HG02938 (cell line): Measurements from ENCODE around the gene PPAT.
A peak's percentile ranks its signal among the peaks of the same experiment; 100 is the strongest.

Experiments used
- ATAC-seq: cut with Tn5 transposase; IDR thresholded peaks from one replicate; pipeline ENCODE4 v1.9.1; 2021; ENCODE audit warnings: mild to moderate bottlenecking, moderate library complexity; ENCODE audit not compliant: unreplicated experiment

The PPAT gene

GRCh38 chr4:56434599-56435139, 746 bp downstream of the PPAT start:
- peak; percentile 12 for ATAC-seq

GRCh38 chr4:56433280-56433679, 2.1 kb downstream of the PPAT start:
- no peak for ATAC-seq

- ATAC-seq: no peak
These were observed 5.2 kb downstream of the PPAT start for GRCh38 chr4:56430203-56430602.

- ATAC-seq: no peak
These were observed 8.2 kb downstream of the PPAT start for GRCh38 chr4:56427179-56427578.

GRCh38 chr4:56426273-56426672, 9.1 kb downstream of the PPAT start:
- ATAC-seq: peak; percentile 95

- ATAC-seq: no peak
These were observed 9.9 kb downstream of the PPAT start for GRCh38 chr4:56425518-56425917.

GRCh38 chr4:56424697-56425514, 10.5 kb downstream of the PPAT start:
- no peak for ATAC-seq

- no peak for ATAC-seq
These were observed 11.2 kb downstream of the PPAT start for GRCh38 chr4:56424176-56424575.

- no peak for ATAC-seq
These were observed 18.0 kb downstream of the PPAT start for GRCh38 chr4:56417396-56417795.

- ATAC-seq: no peak
These were observed 19.1 kb downstream of the PPAT start for GRCh38 chr4:56416349-56416748.

- ATAC-seq: no peak
These were observed 21.2 kb downstream of the PPAT start for GRCh38 chr4:56414135-56414670.

GRCh38 chr4:56410247-56411062, 25.0 kb downstream of the PPAT start:
- ATAC-seq: peak; percentile 54

GRCh38 chr4:56409511-56410090, 25.8 kb downstream of the PPAT start:
- no peak for ATAC-seq

GRCh38 chr4:56408978-56409377, 26.4 kb downstream of the PPAT start:
- ATAC-seq: no peak

- no peak for ATAC-seq
These were observed 29.3 kb downstream of the PPAT start for GRCh38 chr4:56406151-56406550.

GRCh38 chr4:56405016-56405415, 30.4 kb downstream of the PPAT start:
- no peak for ATAC-seq

- ATAC-seq: no peak
These were observed 34.9 kb downstream of the PPAT start for GRCh38 chr4:56400560-56400959.

- ATAC-seq: no peak
These were observed 44.1 kb downstream of the PPAT start for GRCh38 chr4:56391270-56391669.

- ATAC-seq: no peak
These were observed 45.9 kb downstream of the PPAT start for GRCh38 chr4:56389558-56389957.

GRCh38 chr4:56388306-56388705, 47.1 kb downstream of the PPAT start:
- ATAC-seq: no peak
